Liver (tissue), 3 donors: ENCODE results near the gene DENND4C.
"Not testable (repeated sequence)": the region's sequence is repeated elsewhere in the genome, so short reads cannot be mapped to it uniquely, and the experiment has no call there.

Experiments used
- EGR1 ChIP-seq, 2 donors: IDR thresholded peaks; 2 replicates each; pipeline ENCODE4 v1.6.1; 2016 to 2018; ENCODE audit warnings: antibody characterized with exemption in 2 of 2, low read depth in 2 of 2
- FOXA1 ChIP-seq: IDR thresholded peaks from 2 replicates; pipeline ENCODE4 v1.6.1; 2016; ENCODE audit warnings: antibody characterized with exemption
- GABPA ChIP-seq, 2 donors: IDR thresholded peaks in 1 of 2; conservative IDR thresholded peaks in 1 of 2; 2 replicates each; pipeline ENCODE4 v1.6.1; 2016; ENCODE audit warnings: antibody characterized with exemption in 2 of 2, mild to moderate bottlenecking in 1 of 2, moderate library complexity in 1 of 2
- JUND ChIP-seq, 2 donors: IDR thresholded peaks; 2 replicates each; pipeline ENCODE4 v1.6.1; 2016; ENCODE audit warnings: antibody characterized with exemption in 2 of 2
- NR2F2 ChIP-seq: IDR thresholded peaks from 2 replicates; pipeline ENCODE4 v1.6.1; 2016; ENCODE audit warnings: antibody characterized with exemption
- RAD21 ChIP-seq, 2 donors: IDR thresholded peaks; 2 replicates each; pipeline ENCODE4 v1.6.1; 2016; ENCODE audit warnings: antibody characterized with exemption in 2 of 2, mild to moderate bottlenecking in 2 of 2
- TAF1 ChIP-seq: conservative IDR thresholded peaks from 2 replicates; pipeline ENCODE4 v1.6.1; 2016; ENCODE audit warnings: antibody characterized with exemption, mild to moderate bottlenecking
- YY1 ChIP-seq: IDR thresholded peaks from 2 replicates; pipeline ENCODE4 v1.6.1; 2016; ENCODE audit warnings: antibody characterized with exemption, mild to moderate bottlenecking
- TF ChIP-seq, protein P1 (sequence below): fragments of 150-350 bp; IDR thresholded peaks from 2 replicates; pipeline ENCODE4 v1.5.1; 2017; ENCODE audit warnings: improper control_type of control experiment, low read depth, low read length; ENCODE audit not compliant: missing input control
- TF ChIP-seq, protein P2 (sequence below): IDR thresholded peaks from 2 replicates; pipeline ENCODE4 v1.6.1; 2016; ENCODE audit warnings: antibody characterized with exemption, mild to moderate bottlenecking
- TF ChIP-seq, protein P3 (sequence below): IDR thresholded peaks from 2 replicates; pipeline ENCODE4 v1.6.1; 2016; ENCODE audit warnings: antibody characterized with exemption
- TF ChIP-seq, protein P4 (sequence below): IDR thresholded peaks from 2 replicates; pipeline ENCODE4 v1.6.1; 2016; ENCODE audit warnings: antibody characterized with exemption
- donor health status: healthy.
- donor health status: healthy.

DNA sequence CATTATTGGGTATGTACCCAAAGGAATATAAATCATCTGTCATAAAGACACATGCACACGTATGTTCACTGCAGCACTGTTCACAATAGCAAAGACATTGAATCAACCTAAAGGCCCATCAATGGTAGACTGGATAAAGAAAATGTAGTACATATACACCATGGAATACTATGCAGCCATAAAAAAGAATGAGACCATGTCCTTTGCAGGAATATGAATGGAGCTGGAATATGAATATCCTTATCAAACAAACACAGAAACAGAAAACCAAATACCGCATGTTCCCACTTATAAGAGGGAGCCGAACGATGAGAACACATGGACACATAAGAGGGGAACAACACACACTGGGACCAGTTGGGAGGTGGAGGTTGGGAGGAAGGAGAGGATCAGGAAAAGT, 159.0 kb downstream of the DENND4C start:
- TF ChIP-seq, protein P1, sequence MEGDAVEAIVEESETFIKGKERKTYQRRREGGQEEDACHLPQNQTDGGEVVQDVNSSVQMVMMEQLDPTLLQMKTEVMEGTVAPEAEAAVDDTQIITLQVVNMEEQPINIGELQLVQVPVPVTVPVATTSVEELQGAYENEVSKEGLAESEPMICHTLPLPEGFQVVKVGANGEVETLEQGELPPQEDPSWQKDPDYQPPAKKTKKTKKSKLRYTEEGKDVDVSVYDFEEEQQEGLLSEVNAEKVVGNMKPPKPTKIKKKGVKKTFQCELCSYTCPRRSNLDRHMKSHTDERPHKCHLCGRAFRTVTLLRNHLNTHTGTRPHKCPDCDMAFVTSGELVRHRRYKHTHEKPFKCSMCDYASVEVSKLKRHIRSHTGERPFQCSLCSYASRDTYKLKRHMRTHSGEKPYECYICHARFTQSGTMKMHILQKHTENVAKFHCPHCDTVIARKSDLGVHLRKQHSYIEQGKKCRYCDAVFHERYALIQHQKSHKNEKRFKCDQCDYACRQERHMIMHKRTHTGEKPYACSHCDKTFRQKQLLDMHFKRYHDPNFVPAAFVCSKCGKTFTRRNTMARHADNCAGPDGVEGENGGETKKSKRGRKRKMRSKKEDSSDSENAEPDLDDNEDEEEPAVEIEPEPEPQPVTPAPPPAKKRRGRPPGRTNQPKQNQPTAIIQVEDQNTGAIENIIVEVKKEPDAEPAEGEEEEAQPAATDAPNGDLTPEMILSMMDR, result not testable (repeated sequence)
- not testable (repeated sequence) for TF ChIP-seq RAD21 (IDR thresholded peaks at IDR 0.05); YY1; EGR1 (IDR thresholded peaks at IDR 0.05; ENCODE audit: low read depth in 2 of 2); FOXA1; JUND (IDR thresholded peaks at IDR 0.05); NR2F2; TAF1; GABPA (IDR thresholded peaks at IDR 0.05 in 1 of 2, conservative IDR thresholded peaks at IDR 0.05 in 1 of 2)
- TF ChIP-seq, protein P2, sequence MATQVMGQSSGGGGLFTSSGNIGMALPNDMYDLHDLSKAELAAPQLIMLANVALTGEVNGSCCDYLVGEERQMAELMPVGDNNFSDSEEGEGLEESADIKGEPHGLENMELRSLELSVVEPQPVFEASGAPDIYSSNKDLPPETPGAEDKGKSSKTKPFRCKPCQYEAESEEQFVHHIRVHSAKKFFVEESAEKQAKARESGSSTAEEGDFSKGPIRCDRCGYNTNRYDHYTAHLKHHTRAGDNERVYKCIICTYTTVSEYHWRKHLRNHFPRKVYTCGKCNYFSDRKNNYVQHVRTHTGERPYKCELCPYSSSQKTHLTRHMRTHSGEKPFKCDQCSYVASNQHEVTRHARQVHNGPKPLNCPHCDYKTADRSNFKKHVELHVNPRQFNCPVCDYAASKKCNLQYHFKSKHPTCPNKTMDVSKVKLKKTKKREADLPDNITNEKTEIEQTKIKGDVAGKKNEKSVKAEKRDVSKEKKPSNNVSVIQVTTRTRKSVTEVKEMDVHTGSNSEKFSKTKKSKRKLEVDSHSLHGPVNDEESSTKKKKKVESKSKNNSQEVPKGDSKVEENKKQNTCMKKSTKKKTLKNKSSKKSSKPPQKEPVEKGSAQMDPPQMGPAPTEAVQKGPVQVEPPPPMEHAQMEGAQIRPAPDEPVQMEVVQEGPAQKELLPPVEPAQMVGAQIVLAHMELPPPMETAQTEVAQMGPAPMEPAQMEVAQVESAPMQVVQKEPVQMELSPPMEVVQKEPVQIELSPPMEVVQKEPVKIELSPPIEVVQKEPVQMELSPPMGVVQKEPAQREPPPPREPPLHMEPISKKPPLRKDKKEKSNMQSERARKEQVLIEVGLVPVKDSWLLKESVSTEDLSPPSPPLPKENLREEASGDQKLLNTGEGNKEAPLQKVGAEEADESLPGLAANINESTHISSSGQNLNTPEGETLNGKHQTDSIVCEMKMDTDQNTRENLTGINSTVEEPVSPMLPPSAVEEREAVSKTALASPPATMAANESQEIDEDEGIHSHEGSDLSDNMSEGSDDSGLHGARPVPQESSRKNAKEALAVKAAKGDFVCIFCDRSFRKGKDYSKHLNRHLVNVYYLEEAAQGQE, result not testable (repeated sequence)
- TF ChIP-seq, protein P3, sequence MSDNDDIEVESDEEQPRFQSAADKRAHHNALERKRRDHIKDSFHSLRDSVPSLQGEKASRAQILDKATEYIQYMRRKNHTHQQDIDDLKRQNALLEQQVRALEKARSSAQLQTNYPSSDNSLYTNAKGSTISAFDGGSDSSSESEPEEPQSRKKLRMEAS, result not testable (repeated sequence)
- TF ChIP-seq, protein P4, sequence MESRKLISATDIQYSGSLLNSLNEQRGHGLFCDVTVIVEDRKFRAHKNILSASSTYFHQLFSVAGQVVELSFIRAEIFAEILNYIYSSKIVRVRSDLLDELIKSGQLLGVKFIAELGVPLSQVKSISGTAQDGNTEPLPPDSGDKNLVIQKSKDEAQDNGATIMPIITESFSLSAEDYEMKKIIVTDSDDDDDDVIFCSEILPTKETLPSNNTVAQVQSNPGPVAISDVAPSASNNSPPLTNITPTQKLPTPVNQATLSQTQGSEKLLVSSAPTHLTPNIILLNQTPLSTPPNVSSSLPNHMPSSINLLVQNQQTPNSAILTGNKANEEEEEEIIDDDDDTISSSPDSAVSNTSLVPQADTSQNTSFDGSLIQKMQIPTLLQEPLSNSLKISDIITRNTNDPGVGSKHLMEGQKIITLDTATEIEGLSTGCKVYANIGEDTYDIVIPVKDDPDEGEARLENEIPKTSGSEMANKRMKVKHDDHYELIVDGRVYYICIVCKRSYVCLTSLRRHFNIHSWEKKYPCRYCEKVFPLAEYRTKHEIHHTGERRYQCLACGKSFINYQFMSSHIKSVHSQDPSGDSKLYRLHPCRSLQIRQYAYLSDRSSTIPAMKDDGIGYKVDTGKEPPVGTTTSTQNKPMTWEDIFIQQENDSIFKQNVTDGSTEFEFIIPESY, result not testable (repeated sequence)
